Cerebellar nuclear complex (tissue), 1 donor: ENCODE measurements around the gene ASTN2.
"Not testable (repeated sequence)": the region's sequence is repeated elsewhere in the genome, so short reads cannot be mapped to it uniquely, and the experiment has no call there.

Experiments used
- DNase-seq, 2 experiments: peaks; one replicate each; lab custom pipeline; 2025; lab: John Stamatoyannopoulos, UW

Gene ASTN2

GRCh38 chr9:116701940-116702642 lies 712.8 kb downstream of the ASTN2 start:
- no peak for DNase-seq

- no peak for DNase-seq
These were observed 713.7 kb downstream of the ASTN2 start for GRCh38 chr9:116700882-116701865.

- no peak for DNase-seq
These were observed 714.6 kb downstream of the ASTN2 start for GRCh38 chr9:116700279-116700678.

GRCh38 chr9:116697887-116698286 lies 717.0 kb downstream of the ASTN2 start:
- DNase-seq, result no peak

- DNase-seq, result no peak
These were observed 717.5 kb downstream of the ASTN2 start for GRCh38 chr9:116697362-116697761.

- DNase-seq, result no peak
These were observed 719.4 kb downstream of the ASTN2 start for GRCh38 chr9:116695438-116695837.

GRCh38 chr9:116694785-116695291 lies 720.0 kb downstream of the ASTN2 start:
- no peak for DNase-seq

- no peak for DNase-seq
These were observed 721.6 kb downstream of the ASTN2 start for GRCh38 chr9:116693233-116693731.

GRCh38 chr9:116692616-116693015 lies 722.2 kb downstream of the ASTN2 start:
- DNase-seq, result no peak

- no peak for DNase-seq
These were observed 723.2 kb downstream of the ASTN2 start for GRCh38 chr9:116691607-116692006.

- DNase-seq, result not testable (repeated sequence)
These were observed 724.1 kb downstream of the ASTN2 start for GRCh38 chr9:116690805-116691204.

- no peak for DNase-seq
These were observed 725.3 kb downstream of the ASTN2 start for GRCh38 chr9:116689486-116690032.

GRCh38 chr9:116688806-116689485 lies 725.9 kb downstream of the ASTN2 start:
- no peak for DNase-seq

- no peak for DNase-seq
These were observed 727.1 kb downstream of the ASTN2 start for GRCh38 chr9:116687754-116688135.

GRCh38 chr9:116687074-116687753 lies 727.6 kb downstream of the ASTN2 start, which contains the start of gene TRIM32:
TRIM32 (plus strand) TSS chr9:116687305; CDS start chr9:116697743, 10,438 bp downstream.
- DNase-seq, result peak in 1 of 2 experiments; percentile 54

GRCh38 chr9:116686693-116687073 lies 728.2 kb downstream of the ASTN2 start:
- no peak for DNase-seq

- no peak for DNase-seq
These were observed 728.7 kb downstream of the ASTN2 start for GRCh38 chr9:116686135-116686534.

GRCh38 chr9:116685166-116685565 lies 729.7 kb downstream of the ASTN2 start:
- no peak for DNase-seq

GRCh38 chr9:116683535-116683934 lies 731.3 kb downstream of the ASTN2 start:
- no peak for DNase-seq

- DNase-seq, result no peak
These were observed 740.5 kb downstream of the ASTN2 start for GRCh38 chr9:116674210-116674980.
